Subcutaneous adipose tissue (tissue), 4 donors: ENCODE data around the gene SORBS1. TPM values are rescaled to one million over a fixed set of nuclear protein-coding genes. Genes with fewer than 3 reads are reported as not detected.

ENCODE experiments used
- CTCF ChIP-seq: fragments of 450-650 bp; IDR thresholded peaks from one replicate; pipeline ENCODE4 v1.5.1; 2016; ENCODE audit warnings: low read depth, mild to moderate bottlenecking, control low read depth, antibody characterized with exemption, moderate library complexity
- total RNA-seq, 4 donors: library from RNA; depleted of rRNA; stranded (reverse); fragments of >200 nt; gene quantifications; one replicate each; pipeline ENCODE4 v1.1.0, GENCODE V29; 2016

Gene SORBS1
- total RNA-seq, 4 donors from 2014 or later: 460 to 715 (median 623) TPM

- TF ChIP-seq CTCF: no peak
These were observed 4.2 kb upstream of the SORBS1 start for GRCh38 chr10:95565336-95565735.

- TF ChIP-seq CTCF: no peak
These were observed 3.1 kb upstream of the SORBS1 start for GRCh38 chr10:95564291-95564690.

GRCh38 chr10:95562341-95562965 is 1.3 kb upstream of the SORBS1 start:
- TF ChIP-seq CTCF: no peak

- no peak for TF ChIP-seq CTCF
These were observed 650 bp upstream of the SORBS1 start for GRCh38 chr10:95561864-95562177.

- TF ChIP-seq CTCF: no peak
These were observed 644 bp downstream of the SORBS1 start for GRCh38 chr10:95560278-95561176.

GRCh38 chr10:95559896-95560277 is 1.3 kb downstream of the SORBS1 start:
- no peak for TF ChIP-seq CTCF

- no peak for TF ChIP-seq CTCF
These were observed 1.7 kb downstream of the SORBS1 start for GRCh38 chr10:95559471-95559870.
